SK-N-MC (cell line): ENCODE data around the gene CACNA2D2.

Source experiments
- DNase-seq: peaks from one replicate; pipeline ENCODE4 v3.0.0-alpha.2; 2011; ENCODE audit warnings: low read depth, low spot score
- H3K27ac ChIP-seq: fragments of 200-600 bp; sonication (generic); 2 replicates; pipeline ENCODE4 v1.5.1; 2016; ENCODE audit warnings: mixed run types
- H3K36me3 ChIP-seq: fragments of 200-600 bp; sonication (generic); 2 replicates; pipeline ENCODE4 v1.6.1; 2017; ENCODE audit warnings: antibody characterized with exemption, low read length, mixed read lengths; ENCODE audit not compliant: insufficient read depth
- H3K4me3 ChIP-seq: fragments of 200-600 bp; sonication (generic); 2 replicates; pipeline ENCODE4 v1.5.1; 2016
- H3K9ac ChIP-seq: fragments of 200-600 bp; sonication (generic); 2 replicates; pipeline ENCODE4 v1.8.0; 2017; ENCODE audit warnings: mixed run types, mixed read lengths; ENCODE audit not compliant: insufficient read length
- H3K9me3 ChIP-seq: fragments of 200-600 bp; sonication (generic); 2 replicates; pipeline ENCODE4 v1.6.1; 2017; ENCODE audit warnings: low read depth, mild to moderate bottlenecking, antibody characterized with exemption, low read length, moderate library complexity, mixed read lengths
- EZH2 ChIP-seq: fragments of 200-600 bp; sonication (generic); IDR thresholded peaks from one replicate; pipeline ENCODE4 v1.6.1; 2017; ENCODE audit warnings: antibody characterized with exemption
- FOXP2 ChIP-seq: optimal IDR thresholded peaks from 2 replicates; pipeline ENCODE3; 2011; ENCODE audit warnings: mild to moderate bottlenecking, moderate library complexity; ENCODE audit not compliant: insufficient read depth; ENCODE audit errors: extremely low read length, control extremely low read depth
- POLR2AphosphoS5 ChIP-seq: IDR thresholded peaks from 2 replicates; pipeline ENCODE4 v1.6.1; 2012; ENCODE audit warnings: mild to moderate bottlenecking, low read depth, low read length, borderline replicate concordance

CACNA2D2 gene

GRCh38 chr3:50365842-50366220, 137.6 kb downstream of the CACNA2D2 start:
- TF ChIP-seq POLR2AphosphoS5, result no peak
- no peak for TF ChIP-seq EZH2
- TF ChIP-seq FOXP2, result no peak
- no peak for DNase-seq
- Histone ChIP-seq H3K9me3 (no peaks in the 10 kb centered on the region), H3K4me3 (no peak overlapping the region), H3K9ac (no peak overlapping the region), H3K27ac (no peak overlapping the region), H3K36me3 (no peaks in the 10 kb centered on the region)

GRCh38 chr3:50365080-50365841, 138.2 kb downstream of the CACNA2D2 start:
- Histone ChIP-seq H3K4me3 (peak overlapping the region; percentile 68), H3K9ac (no peak overlapping the region), H3K27ac (no peak overlapping the region), H3K36me3 (no peaks in the 10 kb centered on the region), H3K9me3 (no peaks in the 10 kb centered on the region)
- no peak for DNase-seq
- TF ChIP-seq EZH2 (no peak), FOXP2 (no peak), POLR2AphosphoS5 (no peak)

- no peak overlapping the region for H3K27ac ChIP-seq
- 0 out of 2 replicates have a peak overlapping the region, but pooled peaks have one; percentile 15 for H3K4me3 ChIP-seq
- H3K36me3 ChIP-seq, result no peaks in the 10 kb centered on the region
- TF ChIP-seq FOXP2, result no peak
- TF ChIP-seq EZH2, result no peak
- no peak for TF ChIP-seq POLR2AphosphoS5
- no peaks in the 10 kb centered on the region for H3K9me3 ChIP-seq
- DNase-seq, result no peak
- H3K9ac ChIP-seq, result no peak overlapping the region
Measured at GRCh38 chr3:50364573-50365079, 138.8 kb downstream of the CACNA2D2 start.

GRCh38 chr3:50359760-50360110, 143.7 kb downstream of the CACNA2D2 start:
- no peak for DNase-seq
- Histone ChIP-seq H3K9ac (no peak overlapping the region), H3K27ac (no peak overlapping the region), H3K9me3 (no peaks in the 10 kb centered on the region), H3K4me3 (peak overlapping the region; percentile 48), H3K36me3 (no peaks in the 10 kb centered on the region)
- TF ChIP-seq EZH2 (no peak), POLR2AphosphoS5 (no peak), FOXP2 (no peak)

- Histone ChIP-seq H3K4me3 (peak within 1 kb of the TSS; percentile 78), H3K9ac (peak within 1 kb of the TSS; percentile 83), H3K27ac (no peak within 1 kb of the TSS), H3K9me3 (no peaks in the 10 kb centered on the region), H3K36me3 (no peaks in the 10 kb centered on the region)
- peak; percentile 83 for DNase-seq
- TF ChIP-seq FOXP2, result no peak
- TF ChIP-seq POLR2AphosphoS5, result peak; percentile 81
Measured at GRCh38 chr3:50358911-50359759, 144.3 kb downstream of the CACNA2D2 start, which contains the start of gene TMEM115. Gene TMEM115, minus strand, starts transcription at chr3:50359521. Its CDS starts 458 bp downstream, at chr3:50359063.

GRCh38 chr3:50358355-50358910, 145.0 kb downstream of the CACNA2D2 start:
- H3K27ac ChIP-seq, result no peak overlapping the region
- no peaks in the 10 kb centered on the region; the same call in 1 of the 2 replicates for H3K36me3 ChIP-seq
- no peak for TF ChIP-seq FOXP2
- no peak for TF ChIP-seq EZH2
- no peak for TF ChIP-seq POLR2AphosphoS5
- no peak for DNase-seq
- H3K9me3 ChIP-seq, result no peaks in the 10 kb centered on the region
- peak overlapping the region; percentile 78 for H3K4me3 ChIP-seq
- H3K9ac ChIP-seq, result peak overlapping the region; percentile 83

DNA sequence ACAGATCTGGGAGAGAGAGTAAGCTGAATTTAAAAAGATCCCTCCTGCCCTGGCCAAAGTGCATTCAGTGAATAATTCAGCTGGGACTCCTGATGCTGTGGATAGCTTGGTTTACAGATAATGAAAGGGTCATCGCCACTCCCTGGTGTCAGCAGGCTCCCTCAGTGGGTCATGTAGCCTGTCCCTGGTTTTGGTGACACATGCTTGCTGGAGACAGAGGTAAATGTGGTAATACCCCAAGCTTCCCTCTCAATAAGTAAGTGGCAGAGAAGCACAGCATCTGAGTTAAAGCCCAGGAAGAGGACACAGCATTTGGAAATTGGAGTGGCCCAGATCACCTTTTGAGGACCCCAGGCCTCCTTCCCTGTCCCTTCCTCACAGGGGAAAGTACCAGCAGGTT, 146.0 kb downstream of the CACNA2D2 start:
- peak overlapping the region; percentile 78 for H3K4me3 ChIP-seq
- DNase-seq, result no peak
- peak overlapping the region; percentile 83 for H3K9ac ChIP-seq

DNA sequence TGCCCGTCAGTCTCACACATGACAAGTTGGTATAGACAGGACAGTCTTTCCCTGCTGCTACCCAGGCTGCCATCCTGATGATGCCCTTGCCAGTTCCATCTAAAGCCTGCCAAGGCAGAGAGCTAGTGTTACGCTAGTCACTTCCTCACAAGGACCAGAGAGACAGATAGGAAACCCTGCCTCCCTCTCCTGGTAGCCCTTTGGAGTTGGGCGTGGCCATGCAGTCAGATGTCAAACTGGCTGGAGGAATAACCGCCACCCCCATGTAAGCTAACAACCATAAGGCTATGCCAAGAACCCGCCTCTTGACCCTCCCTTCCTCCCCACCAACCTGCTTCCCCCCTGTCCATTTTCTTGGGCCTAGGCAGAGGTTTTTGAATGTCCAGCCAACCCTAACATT, 146.9 kb downstream of the CACNA2D2 start:
- no peak for DNase-seq
- TF ChIP-seq FOXP2, result no peak
- no peak for TF ChIP-seq POLR2AphosphoS5
- no peak for TF ChIP-seq EZH2
- no peaks in the 10 kb centered on the region; the same call in 1 of the 2 replicates for H3K36me3 ChIP-seq
- no peak overlapping the region for H3K27ac ChIP-seq
- H3K4me3 ChIP-seq, result no peak overlapping the region
- no peaks in the 10 kb centered on the region for H3K9me3 ChIP-seq
- no peak overlapping the region for H3K9ac ChIP-seq

More for the DNA sequence above, 146.0 kb downstream of the CACNA2D2 start:
- H3K36me3 ChIP-seq, result no peaks in the 10 kb centered on the region; the same call in 1 of the 2 replicates
- no peak for TF ChIP-seq FOXP2
- TF ChIP-seq POLR2AphosphoS5, result no peak
- no peak for TF ChIP-seq EZH2
- no peak overlapping the region for H3K27ac ChIP-seq
- H3K9me3 ChIP-seq, result no peaks in the 10 kb centered on the region
